WERI-Rb-1 (cell line): ENCODE data around the gene CAPN1.
A peak's percentile ranks its signal among the peaks of the same experiment; 100 is the strongest.
"Not testable (repeated sequence)": the region's sequence is repeated elsewhere in the genome, so short reads cannot be mapped to it uniquely, and the experiment has no call there.

ENCODE experiments used
- DNase-seq: peaks from one replicate; pipeline ENCODE4 v3.0.0-alpha.2; 2020
- H3K27ac ChIP-seq: fragments of 250-450 bp; sonication (Bioruptor Pico); 2 replicates; pipeline ENCODE4 v1.5.1; 2020; ENCODE audit warnings: mild to moderate bottlenecking, moderate library complexity
- H3K27me3 ChIP-seq: fragments of 250-450 bp; sonication (Bioruptor Pico); 2 replicates; pipeline ENCODE4 v1.5.1; 2021; ENCODE audit warnings: mild to moderate bottlenecking, low read depth, moderate library complexity; ENCODE audit not compliant: insufficient read depth, severe bottlenecking
- H3K36me3 ChIP-seq: fragments of 250-450 bp; sonication (Bioruptor Pico); 2 replicates; pipeline ENCODE4 v1.5.1; 2020; ENCODE audit warnings: mild to moderate bottlenecking, moderate library complexity
- H3K4me3 ChIP-seq: 2 replicates; pipeline ENCODE4 v1.5.1; 2011; ENCODE audit warnings: low read depth, mild to moderate bottlenecking, control low read depth, low read length
- H3K9me3 ChIP-seq: fragments of 250-450 bp; sonication (Bioruptor Pico); 2 replicates; pipeline ENCODE4 v1.5.1; 2021; ENCODE audit warnings: mild to moderate bottlenecking, moderate library complexity; ENCODE audit not compliant: severe bottlenecking
- CTCF ChIP-seq: IDR thresholded peaks from 2 replicates; pipeline ENCODE4 v1.5.1; 2011; ENCODE audit warnings: low read depth, mild to moderate bottlenecking, control low read depth, inconsistent platforms, low read length

CAPN1 gene

GRCh38 chr11:65148657-65149056 is 33.1 kb upstream of the CAPN1 start:
- H3K4me3 ChIP-seq, result no peak overlapping the region
- H3K27me3 ChIP-seq, result no peaks in the 10 kb centered on the region
- no peak for TF ChIP-seq CTCF
- H3K36me3 ChIP-seq, result no peaks in the 10 kb centered on the region
- no peak for DNase-seq
- H3K9me3 ChIP-seq, result peaks cover 7% of the 10 kb centered on the region
- H3K27ac ChIP-seq, result peak overlapping the region; percentile 71

GRCh38 chr11:65150131-65150508 is 31.6 kb upstream of the CAPN1 start:
- not testable (repeated sequence) for H3K27me3 ChIP-seq, DNase-seq, H3K9me3 ChIP-seq, H3K36me3 ChIP-seq, H3K4me3 ChIP-seq
- peak overlapping the region; percentile 63; the same call in 1 of the 2 replicates for H3K27ac ChIP-seq

GRCh38 chr11:65150509-65151299 is 31.0 kb upstream of the CAPN1 start:
- Histone ChIP-seq H3K27me3 (no peaks in the 10 kb centered on the region), H3K27ac (0 out of 2 replicates have a peak overlapping the region, but pooled peaks have one; percentile 27), H3K4me3 (no peak overlapping the region), H3K36me3 (no peaks in the 10 kb centered on the region), H3K9me3 (peaks cover 7% of the 10 kb centered on the region)
- TF ChIP-seq CTCF, result no peak
- no peak for DNase-seq

GRCh38 chr11:65151331-65151899 is 30.3 kb upstream of the CAPN1 start:
- Histone ChIP-seq H3K27ac (no peak overlapping the region), H3K27me3 (no peaks in the 10 kb centered on the region), H3K4me3 (no peak overlapping the region), H3K36me3 (no peaks in the 10 kb centered on the region), H3K9me3 (peaks cover 7% of the 10 kb centered on the region)
- no peak for DNase-seq
- TF ChIP-seq CTCF, result no peak

GRCh38 chr11:65152122-65152521 is 29.6 kb upstream of the CAPN1 start:
- DNase-seq, result no peak
- peaks cover 3% of the 10 kb centered on the region for H3K9me3 ChIP-seq
- H3K27ac ChIP-seq, result no peak overlapping the region
- H3K36me3 ChIP-seq, result no peaks in the 10 kb centered on the region
- TF ChIP-seq CTCF, result no peak
- H3K4me3 ChIP-seq, result no peak overlapping the region
- no peaks in the 10 kb centered on the region for H3K27me3 ChIP-seq

GRCh38 chr11:65156256-65156655 is 25.5 kb upstream of the CAPN1 start:
- Histone ChIP-seq H3K27ac (no peak overlapping the region), H3K4me3 (no peak overlapping the region), H3K9me3 (no peaks in the 10 kb centered on the region), H3K27me3 (no peaks in the 10 kb centered on the region), H3K36me3 (no peaks in the 10 kb centered on the region)
- DNase-seq, result no peak
- TF ChIP-seq CTCF, result no peak
